DOHH2 (cell line): ENCODE measurements around the gene PRDX5.
"Not testable (repeated sequence)": the region's sequence is repeated elsewhere in the genome, so short reads cannot be mapped to it uniquely, and the experiment has no call there.

Experiments
- H3F3A ChIP-seq: fragments of 200-600 bp; sonication (generic), shearing (Covaris generic); 2 replicates; pipeline ENCODE4 v1.6.0; 2016; ENCODE audit warnings: antibody characterized with exemption, mild to moderate bottlenecking; ENCODE audit not compliant: control insufficient read depth, insufficient read depth
- H3K27ac ChIP-seq: fragments of 200-600 bp; sonication (generic); 2 replicates; pipeline ENCODE4 v1.5.1; 2014; ENCODE audit warnings: low read depth, mild to moderate bottlenecking, low read length, moderate library complexity
- H3K27me3 ChIP-seq: fragments of 200-600 bp; sonication (generic); 2 replicates; pipeline ENCODE4 v1.6.1; 2014; ENCODE audit warnings: mild to moderate bottlenecking, low read length, mixed read lengths; ENCODE audit not compliant: control insufficient read depth
- H3K36me3 ChIP-seq: fragments of 200-600 bp; sonication (generic); 2 replicates; pipeline ENCODE4 v1.6.1; 2014; ENCODE audit warnings: mild to moderate bottlenecking, low read length, moderate library complexity, mixed read lengths; ENCODE audit not compliant: control insufficient read depth
- H3K4me1 ChIP-seq: fragments of 200-600 bp; sonication (generic); 2 replicates; pipeline ENCODE4 v1.6.1; 2014; ENCODE audit warnings: mild to moderate bottlenecking, low read length, mixed read lengths; ENCODE audit not compliant: control insufficient read depth
- H3K4me2 ChIP-seq: fragments of 200-600 bp; sonication (generic); 2 replicates; pipeline ENCODE4 v1.6.0; 2014; ENCODE audit warnings: mild to moderate bottlenecking, low read length, moderate library complexity
- H3K4me3 ChIP-seq: fragments of 200-600 bp; sonication (generic); 2 replicates; pipeline ENCODE4 v1.5.1; 2014; ENCODE audit warnings: mild to moderate bottlenecking, low read length, mixed read lengths
- H3K79me2 ChIP-seq: fragments of 200-600 bp; sonication (generic); 2 replicates; pipeline ENCODE4 v1.6.1; 2014; ENCODE audit warnings: mild to moderate bottlenecking, low read length, mixed read lengths; ENCODE audit not compliant: control insufficient read depth
- H3K9me2 ChIP-seq: fragments of 200-600 bp; sonication (generic); replicated peaks from 2 replicates; pipeline ENCODE4 v1.6.1; 2014; ENCODE audit warnings: mild to moderate bottlenecking, low read length, mixed read lengths; ENCODE audit not compliant: control insufficient read depth
- H3K9me3 ChIP-seq: fragments of 200-600 bp; sonication (generic); 2 replicates; pipeline ENCODE4 v1.6.1; 2014; ENCODE audit warnings: antibody characterized with exemption, low read length, mixed read lengths; ENCODE audit not compliant: control insufficient read depth, insufficient read depth
- H4K20me1 ChIP-seq: fragments of 200-600 bp; sonication (generic); 2 replicates; pipeline ENCODE4 v1.6.0; 2014; ENCODE audit warnings: low read depth, mild to moderate bottlenecking, antibody characterized with exemption, low read length, moderate library complexity; ENCODE audit not compliant: control insufficient read depth, insufficient read depth
- EZH2phosphoT487 ChIP-seq: fragments of 200-600 bp; sonication (generic); IDR thresholded peaks from 2 replicates; pipeline ENCODE4 v1.6.1; 2017; ENCODE audit warnings: borderline replicate concordance, mild to moderate bottlenecking, antibody characterized with exemption, low read length, moderate library complexity, mixed read lengths
- TF ChIP-seq, protein P1 (sequence below): fragments of 200-600 bp; sonication (generic); IDR thresholded peaks from one replicate; pipeline ENCODE4 v1.5.1; 2014; ENCODE audit warnings: antibody characterized with exemption, mild to moderate bottlenecking, low read depth, low read length; ENCODE audit not compliant: poor library complexity, severe bottlenecking

Gene PRDX5

DNA sequence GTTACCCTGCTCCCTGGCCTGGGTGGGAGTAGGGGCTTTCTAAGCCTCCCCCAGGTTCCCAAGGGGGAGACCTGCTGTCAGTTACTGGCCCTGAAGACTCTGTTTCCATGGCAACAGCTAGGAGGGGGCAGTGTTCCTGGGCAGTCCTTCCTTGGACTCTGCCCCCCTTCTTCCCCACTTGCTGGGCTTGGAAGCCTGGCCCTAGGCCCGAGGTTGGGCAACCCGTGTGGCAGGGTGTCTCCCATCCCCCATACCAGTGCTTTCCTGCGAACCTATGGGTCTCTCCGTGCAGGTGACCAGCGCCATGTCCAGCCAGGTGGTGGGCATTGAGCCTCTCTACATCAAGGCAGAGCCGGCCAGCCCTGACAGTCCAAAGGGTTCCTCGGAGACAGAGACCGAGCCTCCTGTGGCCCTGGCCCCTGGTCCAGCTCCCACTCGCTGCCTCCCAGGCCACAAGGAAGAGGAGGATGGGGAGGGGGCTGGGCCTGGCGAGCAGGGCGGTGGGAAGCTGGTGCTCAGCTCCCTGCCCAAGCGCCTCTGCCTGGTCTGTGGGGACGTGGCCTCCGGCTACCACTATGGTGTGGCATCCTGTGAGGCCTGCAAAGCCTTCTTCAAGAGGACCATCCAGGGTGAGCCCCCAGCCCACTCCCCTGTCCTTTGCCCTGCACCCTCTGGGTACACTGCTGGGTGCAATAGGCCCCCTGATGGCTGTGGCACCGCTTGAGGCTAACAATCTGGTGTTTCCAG lies 10.9 kb upstream of the PRDX5 start:
- H3K9me2 ChIP-seq: no peaks in the 10 kb centered on the region
- H3K4me3 ChIP-seq: peak overlapping the region; percentile 99
- peaks cover 52% of the 10 kb centered on the region for H3K79me2 ChIP-seq
- H3F3A ChIP-seq: no peaks in the 10 kb centered on the region; the same call in 1 of the 2 replicates
- TF ChIP-seq EZH2phosphoT487: no peak
- TF ChIP-seq, protein P1, sequence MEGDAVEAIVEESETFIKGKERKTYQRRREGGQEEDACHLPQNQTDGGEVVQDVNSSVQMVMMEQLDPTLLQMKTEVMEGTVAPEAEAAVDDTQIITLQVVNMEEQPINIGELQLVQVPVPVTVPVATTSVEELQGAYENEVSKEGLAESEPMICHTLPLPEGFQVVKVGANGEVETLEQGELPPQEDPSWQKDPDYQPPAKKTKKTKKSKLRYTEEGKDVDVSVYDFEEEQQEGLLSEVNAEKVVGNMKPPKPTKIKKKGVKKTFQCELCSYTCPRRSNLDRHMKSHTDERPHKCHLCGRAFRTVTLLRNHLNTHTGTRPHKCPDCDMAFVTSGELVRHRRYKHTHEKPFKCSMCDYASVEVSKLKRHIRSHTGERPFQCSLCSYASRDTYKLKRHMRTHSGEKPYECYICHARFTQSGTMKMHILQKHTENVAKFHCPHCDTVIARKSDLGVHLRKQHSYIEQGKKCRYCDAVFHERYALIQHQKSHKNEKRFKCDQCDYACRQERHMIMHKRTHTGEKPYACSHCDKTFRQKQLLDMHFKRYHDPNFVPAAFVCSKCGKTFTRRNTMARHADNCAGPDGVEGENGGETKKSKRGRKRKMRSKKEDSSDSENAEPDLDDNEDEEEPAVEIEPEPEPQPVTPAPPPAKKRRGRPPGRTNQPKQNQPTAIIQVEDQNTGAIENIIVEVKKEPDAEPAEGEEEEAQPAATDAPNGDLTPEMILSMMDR: no peak
- no peaks in the 10 kb centered on the region for H3K9me3 ChIP-seq
- H3K4me2 ChIP-seq: peak overlapping the region; percentile 87
- peaks cover 26% of the 10 kb centered on the region for H3K4me1 ChIP-seq
- no peaks in the 10 kb centered on the region for H3K27me3 ChIP-seq
- H4K20me1 ChIP-seq: no peaks in the 10 kb centered on the region
- peaks cover 38% of the 10 kb centered on the region for H3K36me3 ChIP-seq
- H3K27ac ChIP-seq: peak overlapping the region; percentile 63

DNA sequence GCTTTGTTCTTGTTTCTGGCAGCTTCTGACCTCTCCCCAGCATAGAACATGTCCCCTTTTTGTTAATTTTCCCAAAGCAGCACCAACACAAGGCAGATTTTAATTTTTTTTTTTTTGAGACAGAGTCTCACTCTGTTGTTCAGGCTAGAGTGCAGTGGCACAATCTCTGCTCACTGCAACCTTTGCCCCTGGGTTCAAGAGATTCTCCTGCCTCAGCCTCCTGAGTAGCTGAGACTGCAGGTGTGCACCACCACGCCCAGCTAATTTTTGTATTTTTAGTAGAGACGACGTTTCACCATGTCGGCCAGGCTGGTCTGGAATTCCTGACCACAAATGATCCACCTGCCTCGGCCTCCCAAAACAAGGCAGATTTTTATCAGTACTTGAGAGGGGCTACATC lies 10.1 kb upstream of the PRDX5 start:
- H3K9me2 ChIP-seq, H3K27ac ChIP-seq, H3F3A ChIP-seq, H3K27me3 ChIP-seq, H3K4me3 ChIP-seq, H3K9me3 ChIP-seq, H4K20me1 ChIP-seq: not testable (repeated sequence)
- Histone ChIP-seq H3K36me3 (peaks cover 44% of the 10 kb centered on the region), H3K4me1 (peaks cover 26% of the 10 kb centered on the region), H3K4me2 (peak overlapping the region; percentile 87; the same call in 1 of the 2 replicates), H3K79me2 (peaks cover 56% of the 10 kb centered on the region)

DNA sequence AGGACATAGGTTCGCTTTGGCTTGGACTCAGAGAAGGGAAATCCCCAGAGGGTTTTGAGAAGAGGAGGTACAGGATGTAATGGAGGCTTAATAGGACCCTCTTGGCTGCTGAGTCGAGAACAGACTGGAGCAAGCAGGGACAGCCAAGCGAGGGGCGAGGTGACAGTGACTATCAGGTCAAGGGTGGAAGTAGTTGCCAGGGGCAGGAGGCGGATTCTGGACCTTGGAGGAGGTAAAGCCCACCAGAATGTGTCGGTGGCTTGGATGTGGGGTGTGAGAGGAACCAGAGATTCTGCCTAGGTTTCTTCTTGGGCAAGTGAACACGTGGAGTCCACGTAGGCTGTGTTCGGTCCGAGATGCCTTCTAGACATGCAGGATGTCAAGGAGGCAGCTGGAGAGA lies 5.0 kb upstream of the PRDX5 start:
- peaks cover 62% of the 10 kb centered on the region for H3K79me2 ChIP-seq
- TF ChIP-seq, protein P1: no peak
- no peak for TF ChIP-seq EZH2phosphoT487
- H3K4me2 ChIP-seq: no peak overlapping the region

DNA sequence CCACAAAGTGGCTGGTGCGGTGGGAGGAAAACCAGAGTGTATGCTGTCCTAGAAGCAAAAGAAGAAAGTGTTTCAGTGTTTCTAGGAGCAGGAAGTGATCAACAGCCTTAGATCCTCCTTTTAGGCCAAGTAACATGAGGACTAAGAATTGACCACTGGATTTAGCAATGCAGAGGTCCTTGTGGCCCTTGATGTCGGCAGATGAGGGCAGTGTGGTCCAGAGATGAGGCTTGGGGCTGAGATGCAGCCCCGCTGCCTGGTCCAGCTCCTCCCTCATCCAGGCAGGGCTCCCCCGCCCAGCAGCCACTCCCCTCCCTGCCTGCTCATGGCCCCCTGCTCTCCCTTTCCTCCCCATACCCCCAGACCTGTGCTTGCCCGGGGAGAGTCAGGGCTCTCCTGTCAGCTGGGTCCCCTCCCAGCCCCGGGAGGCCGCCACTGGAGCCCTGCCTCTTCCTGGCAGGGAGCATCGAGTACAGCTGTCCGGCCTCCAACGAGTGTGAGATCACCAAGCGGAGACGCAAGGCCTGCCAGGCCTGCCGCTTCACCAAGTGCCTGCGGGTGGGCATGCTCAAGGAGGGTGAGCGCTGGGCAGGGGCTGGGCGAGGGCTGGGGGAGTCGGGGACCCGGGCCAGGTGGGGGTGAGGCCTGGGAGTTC lies 4.3 kb upstream of the PRDX5 start:
- H3K79me2 ChIP-seq: peaks cover 63% of the 10 kb centered on the region
- H3K4me2 ChIP-seq: no peak overlapping the region
- no peaks in the 10 kb centered on the region for H4K20me1 ChIP-seq
- peaks cover 19% of the 10 kb centered on the region for H3F3A ChIP-seq
- H3K9me3 ChIP-seq: no peaks in the 10 kb centered on the region
- H3K27me3 ChIP-seq: no peaks in the 10 kb centered on the region
- TF ChIP-seq, protein P1: no peak
- no peak for TF ChIP-seq EZH2phosphoT487
- H3K9me2 ChIP-seq: no peaks in the 10 kb centered on the region
- peaks cover 59% of the 10 kb centered on the region for H3K36me3 ChIP-seq
- H3K4me3 ChIP-seq: no peak overlapping the region
- no peak overlapping the region for H3K27ac ChIP-seq
- H3K4me1 ChIP-seq: peaks cover 21% of the 10 kb centered on the region

More for the DNA sequence above, 5.0 kb upstream of the PRDX5 start:
- no peaks in the 10 kb centered on the region for H3K27me3 ChIP-seq
- no peak overlapping the region for H3K27ac ChIP-seq
- no peaks in the 10 kb centered on the region for H3K9me3 ChIP-seq
- H3K4me1 ChIP-seq: peaks cover 21% of the 10 kb centered on the region
- H3F3A ChIP-seq: peaks cover 19% of the 10 kb centered on the region
- no peak overlapping the region for H3K4me3 ChIP-seq
- peaks cover 58% of the 10 kb centered on the region for H3K36me3 ChIP-seq
- no peaks in the 10 kb centered on the region for H4K20me1 ChIP-seq
- H3K9me2 ChIP-seq: no peaks in the 10 kb centered on the region
